ACHN (cell line): ENCODE results near the gene TBPL1.

Source experiments
- DNase-seq: peaks from one replicate; pipeline ENCODE4 v3.0.0-alpha.2; 2015
- in situ Hi-C: cut with HindIII; loops from 2 replicates; pipeline ENCODE4 v1.10.0; 2017; ENCODE audit warnings: low sequenced_read_pairs, low pct_ligation_motif_present, low pct_unique_long_range_greater_than_20kb

The TBPL1 gene

DNA sequence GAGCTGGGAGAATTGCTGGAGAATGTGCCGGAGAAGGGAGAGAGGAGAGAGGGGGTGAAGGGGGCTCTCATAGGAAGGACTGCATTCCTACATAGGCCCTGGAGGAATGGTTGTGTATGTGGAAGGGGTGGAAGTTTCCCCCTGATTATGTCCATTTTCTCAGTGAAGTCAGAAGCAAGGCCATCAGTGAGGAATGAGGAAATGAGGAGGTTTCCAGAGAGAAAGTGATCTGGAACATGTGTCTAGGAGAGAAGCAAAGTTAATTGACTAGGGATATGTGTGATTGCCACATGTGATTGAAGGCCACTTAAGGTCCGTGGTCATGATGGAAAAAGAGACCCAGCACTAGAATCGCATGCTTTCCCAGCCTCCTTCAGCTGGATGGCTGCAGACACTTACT lies 42.3 kb downstream of the TBPL1 start:
- in situ Hi-C loops, result no loop called here

DNA sequence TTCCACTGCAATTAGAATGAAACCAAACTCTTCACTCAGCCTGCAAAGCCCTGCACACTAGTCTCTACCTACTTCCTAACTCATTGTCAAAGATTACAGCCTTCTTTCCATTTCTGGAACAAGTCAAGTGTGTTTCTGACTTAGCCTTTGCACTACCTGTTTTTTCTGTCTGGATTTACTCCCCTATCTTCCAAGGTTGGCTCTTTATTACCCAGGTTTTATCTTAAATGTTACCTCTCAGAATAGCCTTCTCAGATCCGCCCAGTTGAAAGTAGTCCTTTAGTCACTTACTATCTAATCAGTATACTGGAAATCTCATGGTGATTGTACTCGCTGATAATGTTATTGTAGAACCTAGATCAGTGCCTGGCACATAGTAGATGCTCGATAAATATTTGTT lies 42.7 kb downstream of the TBPL1 start:
- in situ Hi-C loops, result no loop called here
- DNase-seq, result no peak

More for the DNA sequence above, 42.3 kb downstream of the TBPL1 start:
- DNase-seq, result no peak

DNA sequence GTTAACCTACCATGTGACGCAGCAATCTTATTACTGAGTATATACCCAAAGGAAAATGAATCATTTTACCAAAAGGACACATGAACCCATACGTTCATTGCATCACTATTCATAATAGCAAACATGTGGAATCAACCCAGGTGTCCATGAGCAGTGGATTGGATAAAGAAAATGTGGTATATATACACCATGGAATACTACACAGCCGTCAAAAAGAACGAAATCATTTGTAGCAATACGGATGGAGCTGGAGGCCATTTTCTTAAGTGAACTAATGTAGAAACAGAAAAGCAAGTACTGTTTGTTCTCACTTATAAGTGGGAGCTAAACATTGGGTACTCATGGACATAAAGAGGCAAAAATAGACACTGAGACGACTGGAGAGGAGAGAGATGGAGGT lies 44.2 kb downstream of the TBPL1 start:
- DNase-seq, result no peak
- in situ Hi-C loops, result no loop called here

DNA sequence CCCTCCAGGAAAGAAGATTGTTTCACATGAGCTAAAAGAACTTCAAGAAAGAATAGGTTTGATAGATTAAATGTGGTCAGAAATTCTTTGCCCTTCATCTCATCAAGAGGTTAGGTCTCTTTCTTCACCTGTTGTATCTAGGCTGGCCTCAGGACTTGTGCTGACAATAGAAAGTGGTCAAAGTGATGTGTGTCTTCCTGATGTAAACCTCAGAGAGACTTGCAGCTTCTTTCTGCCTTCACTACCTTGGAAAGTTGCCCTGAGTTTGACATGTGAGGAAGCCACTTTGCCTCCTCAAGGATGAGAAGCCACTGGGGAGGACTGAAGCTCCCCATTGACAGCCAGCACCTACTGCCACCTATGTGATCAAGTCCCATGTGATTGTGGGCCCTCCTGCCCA lies 46.3 kb downstream of the TBPL1 start:
- DNase-seq, result no peak
- in situ Hi-C loops, result no loop called here

DNA sequence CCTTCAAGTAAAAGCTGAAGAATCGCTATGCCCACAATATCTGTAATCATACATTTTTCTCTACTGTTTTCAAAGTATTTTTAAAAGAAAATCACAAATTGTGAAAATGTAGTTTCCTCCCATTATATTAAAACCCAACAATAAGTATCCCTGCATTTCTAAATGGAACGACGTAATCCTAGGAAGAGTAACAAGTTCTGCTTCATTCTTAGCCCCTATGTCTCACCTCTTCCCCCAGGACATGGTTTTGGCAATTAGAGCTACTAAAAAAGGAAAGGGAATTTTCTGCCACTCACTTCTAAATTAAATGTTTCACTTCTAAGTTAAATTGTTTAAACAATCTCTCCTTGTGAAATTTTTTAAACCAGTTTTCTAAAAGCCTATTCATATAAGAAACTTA lies 47.4 kb downstream of the TBPL1 start:
- in situ Hi-C loops, result no loop called here

DNA sequence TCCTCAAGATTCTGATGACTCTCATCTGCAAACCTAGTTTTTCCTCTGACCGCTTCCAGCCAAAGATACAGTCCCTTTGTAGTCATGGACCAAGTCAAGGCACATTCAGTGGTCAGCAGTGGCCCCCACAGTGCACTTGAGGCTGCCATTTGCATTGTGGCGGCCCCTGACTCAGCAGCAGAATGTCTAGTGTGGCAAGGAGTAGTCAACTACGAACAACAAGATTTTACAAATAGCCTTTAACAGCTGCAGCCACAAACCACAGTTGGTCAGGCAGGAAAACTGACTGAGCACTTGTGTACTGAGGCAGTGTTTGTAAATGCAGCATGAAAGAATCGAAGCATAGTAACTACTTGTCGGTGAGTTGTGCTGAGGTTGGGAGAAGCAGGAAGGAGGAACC lies 49.8 kb downstream of the TBPL1 start:
- no peak for DNase-seq
- in situ Hi-C loops, result no loop called here

More for the DNA sequence above, 47.4 kb downstream of the TBPL1 start:
- DNase-seq, result no peak

DNA sequence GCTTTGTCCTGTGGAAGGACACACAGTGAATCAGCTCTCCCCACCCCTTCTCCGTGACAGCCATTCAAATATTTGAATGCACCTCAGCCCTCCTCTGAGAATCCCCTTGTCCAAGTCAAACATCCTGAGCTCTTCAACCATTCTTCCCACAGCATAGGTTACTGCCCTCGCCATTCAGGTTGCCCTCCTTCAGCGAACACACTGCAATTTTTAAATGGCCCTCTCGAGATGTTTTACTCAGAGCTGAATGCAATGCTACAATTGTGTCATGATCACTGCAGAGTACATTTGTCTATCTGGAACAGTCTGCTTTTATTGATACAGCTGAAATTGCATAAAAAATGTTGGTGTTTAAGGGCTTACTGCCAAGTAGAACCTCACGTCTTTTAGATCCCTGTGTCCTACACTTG lies 50.5 kb downstream of the TBPL1 start:
- in situ Hi-C loops, result no loop called here
- DNase-seq, result no peak

DNA sequence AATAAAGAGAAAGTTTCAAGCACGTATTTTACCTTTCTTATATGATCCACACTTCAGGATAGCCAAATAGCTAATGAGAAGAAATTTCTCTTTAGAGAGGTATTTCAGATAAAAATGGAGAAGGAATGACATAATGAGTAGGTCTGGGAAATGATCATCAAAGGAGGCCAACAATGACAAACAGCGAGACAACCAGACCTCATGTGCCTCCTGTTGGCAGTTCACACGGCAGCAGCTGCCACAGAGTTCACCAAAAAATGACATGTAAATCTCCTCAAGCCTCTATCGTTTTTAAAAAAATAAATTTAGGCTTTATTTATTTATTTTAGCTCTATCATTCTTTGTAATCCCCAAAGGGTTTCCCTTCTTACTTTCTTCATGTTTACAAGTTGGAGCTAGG lies 51.7 kb downstream of the TBPL1 start:
- in situ Hi-C loops, result no loop called here
- no peak for DNase-seq

DNA sequence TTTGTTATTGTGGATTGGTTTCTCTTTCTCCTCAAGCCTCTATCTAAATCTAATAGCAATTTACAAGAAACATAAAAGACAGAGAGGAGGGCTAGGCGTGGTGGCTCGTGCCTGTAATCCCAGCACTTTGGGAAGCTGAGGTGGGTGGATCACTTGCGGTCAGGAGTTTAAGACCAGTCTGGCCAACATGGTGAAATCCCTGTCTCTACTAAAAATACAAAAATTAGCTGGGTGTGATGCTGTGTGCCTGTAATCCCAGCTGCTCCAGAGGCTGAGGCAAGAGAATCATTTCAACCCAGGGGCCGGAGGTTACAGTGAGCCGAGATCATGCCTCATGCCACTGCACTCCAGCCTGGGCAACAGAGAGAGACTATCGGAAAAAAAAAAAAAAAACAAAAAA lies 52.8 kb downstream of the TBPL1 start:
- no peak for DNase-seq
- in situ Hi-C loops, result no loop called here

DNA sequence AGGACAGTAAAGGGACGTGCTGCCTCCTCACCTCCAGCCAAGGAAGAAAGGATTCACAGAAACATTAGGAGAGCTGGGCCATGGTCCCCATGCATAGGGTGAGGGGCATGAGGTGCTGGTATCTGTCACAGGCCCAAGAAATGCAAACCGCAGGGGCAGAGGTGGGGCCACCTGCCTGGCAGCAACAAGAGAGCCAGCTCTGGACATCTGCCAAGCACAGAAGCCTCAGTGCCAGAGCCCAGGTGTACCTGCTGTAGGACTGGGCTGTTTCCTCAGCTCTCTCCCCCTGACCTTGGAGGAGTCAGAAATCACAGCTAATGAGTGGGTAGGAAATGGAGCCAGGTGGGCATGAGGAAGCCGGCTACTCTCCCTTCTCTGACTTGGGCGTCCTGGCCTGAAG lies 54.1 kb downstream of the TBPL1 start:
- no peak for DNase-seq
- in situ Hi-C loops, result no loop called here

DNA sequence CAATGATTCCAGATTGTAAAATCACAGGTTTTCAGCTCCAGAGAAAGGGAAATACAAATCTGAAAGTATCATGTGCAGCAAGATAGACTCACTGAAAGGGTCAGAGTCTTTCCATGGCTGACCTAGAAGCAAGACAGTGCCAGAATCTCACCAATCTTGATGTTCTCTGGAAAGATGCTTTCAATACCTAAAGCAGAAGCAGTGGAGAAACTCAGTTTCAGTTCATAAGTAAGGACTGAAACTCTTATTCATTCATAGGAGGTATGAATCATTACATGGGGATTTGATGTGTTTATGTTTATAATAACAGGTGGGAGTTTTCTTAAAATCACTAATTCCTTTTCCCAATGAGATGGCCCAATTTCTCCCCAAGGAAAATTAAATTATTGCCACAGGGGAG lies 56.9 kb downstream of the TBPL1 start:
- DNase-seq, result no peak
- in situ Hi-C loops, result no loop called here

DNA sequence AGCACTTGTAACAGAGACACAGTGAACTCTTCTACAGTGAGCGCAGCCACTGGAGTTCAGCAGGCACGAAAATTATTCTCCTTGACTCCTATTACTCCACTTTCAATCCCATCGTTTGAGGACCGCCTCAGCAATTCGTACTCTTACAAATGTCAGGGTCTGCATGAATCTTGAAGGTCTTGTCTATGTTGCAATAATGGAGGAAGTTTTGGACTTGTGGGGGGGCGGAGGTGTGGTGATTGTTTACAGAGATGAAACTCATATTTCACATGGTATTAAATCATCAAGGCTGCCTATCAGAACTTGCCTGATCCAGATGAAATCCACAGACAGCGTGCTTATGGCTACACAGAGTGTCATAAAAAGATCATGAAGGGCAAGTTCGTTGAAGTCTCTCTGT lies 57.4 kb downstream of the TBPL1 start:
- in situ Hi-C loops, result no loop called here
- DNase-seq, result no peak

DNA sequence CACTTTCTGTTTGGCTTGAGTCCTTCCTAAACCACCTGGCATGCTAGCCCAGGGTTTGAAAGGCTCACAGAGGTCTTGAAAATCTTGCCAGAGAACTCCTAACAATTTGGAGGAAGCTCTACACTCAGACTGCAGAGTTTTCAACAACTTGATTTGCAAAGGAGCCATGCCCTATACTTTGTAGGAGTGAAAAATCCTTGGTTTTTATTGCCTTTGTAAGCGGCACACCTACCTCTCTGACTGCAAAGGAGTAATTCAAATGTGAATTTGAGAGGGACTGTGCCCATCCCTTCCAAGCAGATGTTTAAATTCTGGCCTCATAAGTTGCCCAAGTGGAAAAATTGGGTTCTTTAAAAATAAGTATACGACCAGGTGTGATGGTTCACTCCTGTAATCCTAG lies 58.0 kb downstream of the TBPL1 start:
- in situ Hi-C loops, result no loop called here

DNA sequence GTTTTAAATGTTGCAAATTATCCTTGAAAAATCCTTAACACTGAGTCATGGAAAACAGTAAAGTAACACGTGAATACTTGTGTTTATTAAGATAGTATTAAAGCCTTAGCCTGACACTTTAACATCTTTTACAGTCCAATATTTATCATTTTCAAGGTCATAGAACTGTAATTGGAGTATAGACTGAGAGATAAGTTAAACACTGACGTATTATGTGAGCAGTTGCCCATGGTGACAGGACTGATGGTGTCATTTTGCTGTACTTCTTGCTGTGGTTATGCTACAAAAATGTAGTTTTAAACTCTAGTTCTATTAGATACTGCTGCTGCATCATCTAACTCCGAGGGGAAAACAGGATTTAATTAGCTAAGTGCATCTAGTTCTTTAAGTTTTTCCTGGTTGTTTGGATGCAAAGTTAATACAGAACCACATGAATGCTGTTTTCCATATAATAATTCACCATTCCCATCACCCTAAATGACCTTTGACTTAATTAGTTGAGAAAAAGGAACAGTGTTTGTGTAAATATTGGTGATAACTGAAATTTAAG lies 61.6 kb downstream of the TBPL1 start:
- no peak for DNase-seq
- in situ Hi-C loops, result no loop called here

More for the DNA sequence above, 58.0 kb downstream of the TBPL1 start:
- DNase-seq, result no peak

DNA sequence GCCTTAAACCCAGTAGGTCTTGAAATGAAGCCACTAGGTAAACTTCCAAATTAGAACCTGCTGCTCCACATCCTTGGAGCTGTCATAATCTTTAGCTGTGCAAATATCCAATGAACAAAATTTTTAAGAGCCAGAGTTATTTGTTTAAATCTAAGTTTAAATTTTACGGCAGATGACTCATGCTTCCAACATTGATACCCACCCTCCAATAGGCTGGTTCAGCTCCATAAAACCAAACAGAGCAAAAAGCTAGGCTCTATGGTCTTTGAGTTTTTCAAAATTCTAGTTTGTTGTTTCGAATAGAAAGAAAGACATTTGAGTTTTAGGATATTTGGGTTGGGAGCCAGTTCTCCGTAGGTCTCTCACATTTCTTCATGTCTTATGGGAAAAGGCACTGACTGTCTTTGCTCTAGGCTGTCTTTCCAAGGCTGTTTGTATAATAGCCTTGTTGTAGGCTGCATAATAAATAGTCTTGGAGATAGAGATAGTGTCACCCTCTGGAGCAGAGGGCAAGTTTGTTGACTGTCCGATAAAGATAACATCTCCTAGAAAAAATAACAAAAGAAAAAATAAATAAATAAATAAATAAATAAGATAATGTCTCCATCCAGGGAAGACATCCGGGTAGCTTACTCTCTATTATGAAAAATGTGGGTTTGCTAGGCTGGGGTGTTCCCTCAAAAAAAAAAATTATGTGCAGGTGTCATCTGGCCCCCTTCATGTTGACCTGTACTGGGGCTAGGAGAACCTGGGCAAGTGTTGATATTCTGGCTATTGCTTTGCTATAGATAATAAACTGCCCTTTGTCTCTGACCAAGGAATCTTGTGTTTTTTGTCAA lies 62.9 kb downstream of the TBPL1 start:
- in situ Hi-C loops, result no loop called here

DNA sequence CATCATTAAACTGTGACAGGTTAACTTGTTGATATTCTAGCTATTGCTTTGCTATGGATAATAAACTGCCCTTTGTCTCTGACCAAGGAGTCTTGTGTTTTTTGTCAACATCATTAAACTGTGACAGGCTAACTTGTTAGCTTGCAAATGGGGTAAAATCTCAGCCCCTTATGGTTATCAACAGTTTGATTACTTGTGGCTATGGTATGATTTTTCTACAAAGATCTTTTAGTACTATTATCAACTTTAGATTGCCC lies 63.5 kb downstream of the TBPL1 start:
- no peak for DNase-seq
- in situ Hi-C loops, result no loop called here

More for the DNA sequence above, 62.9 kb downstream of the TBPL1 start:
- DNase-seq, result no peak

DNA sequence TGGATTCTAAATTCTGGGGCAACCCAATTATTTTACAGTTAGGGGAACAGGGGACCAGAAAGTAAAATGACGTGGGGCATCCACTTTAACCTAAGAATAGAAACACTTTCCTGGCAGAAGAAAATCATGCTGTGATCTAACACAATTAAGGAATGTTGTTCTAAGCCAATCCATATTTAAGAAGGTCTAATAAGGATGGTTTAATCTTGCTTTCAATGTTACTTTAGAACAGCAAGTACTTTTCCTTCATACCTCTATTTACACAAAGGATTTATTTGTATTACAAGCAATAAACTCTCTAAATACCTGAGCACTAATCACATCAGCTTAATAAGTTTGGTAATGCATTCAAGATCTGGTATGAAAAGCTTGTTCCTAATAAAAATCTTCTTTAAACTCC lies 67.0 kb downstream of the TBPL1 start:
- DNase-seq, result no peak
- in situ Hi-C loops, result no loop called here

DNA sequence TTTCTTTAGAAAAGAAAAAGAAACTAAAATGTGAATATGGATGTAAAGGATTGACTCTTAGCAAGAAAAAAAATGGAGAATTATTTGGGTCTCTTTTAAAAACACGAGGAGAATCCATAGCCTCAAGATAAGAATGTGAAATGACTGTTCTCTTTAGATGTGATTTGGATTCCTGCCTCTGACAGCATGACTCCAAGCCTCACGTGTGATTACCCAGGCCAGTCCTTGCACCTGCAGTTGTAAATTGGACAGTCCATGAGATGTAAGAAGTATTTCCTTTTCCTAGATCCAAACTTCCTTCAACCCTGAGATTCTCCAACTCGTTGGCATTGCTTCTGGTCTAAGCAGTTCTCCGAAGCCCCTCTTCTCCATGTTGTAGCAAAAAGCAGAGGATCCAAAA lies 67.5 kb downstream of the TBPL1 start:
- no peak for DNase-seq
- in situ Hi-C loops, result no loop called here

DNA sequence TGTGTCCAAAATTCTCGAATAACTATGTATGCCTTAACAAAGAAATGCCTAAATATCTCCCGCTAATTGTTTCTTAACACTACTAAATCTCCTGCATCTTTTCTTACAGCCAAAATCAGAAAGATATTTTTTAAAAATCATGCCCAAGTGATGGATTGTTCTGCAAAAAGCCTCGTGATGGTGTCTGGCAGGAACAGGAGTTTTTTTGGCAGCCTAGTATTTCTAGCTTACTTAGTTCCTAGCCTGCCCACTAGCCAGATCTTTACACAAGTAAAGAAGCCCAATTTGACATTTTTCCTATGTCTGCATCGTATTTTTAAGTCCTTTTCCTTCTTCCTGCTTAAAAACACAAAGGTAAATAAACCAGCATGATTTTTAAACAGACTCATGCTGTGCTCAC lies 67.9 kb downstream of the TBPL1 start:
- in situ Hi-C loops, result no loop called here
- DNase-seq, result no peak

DNA sequence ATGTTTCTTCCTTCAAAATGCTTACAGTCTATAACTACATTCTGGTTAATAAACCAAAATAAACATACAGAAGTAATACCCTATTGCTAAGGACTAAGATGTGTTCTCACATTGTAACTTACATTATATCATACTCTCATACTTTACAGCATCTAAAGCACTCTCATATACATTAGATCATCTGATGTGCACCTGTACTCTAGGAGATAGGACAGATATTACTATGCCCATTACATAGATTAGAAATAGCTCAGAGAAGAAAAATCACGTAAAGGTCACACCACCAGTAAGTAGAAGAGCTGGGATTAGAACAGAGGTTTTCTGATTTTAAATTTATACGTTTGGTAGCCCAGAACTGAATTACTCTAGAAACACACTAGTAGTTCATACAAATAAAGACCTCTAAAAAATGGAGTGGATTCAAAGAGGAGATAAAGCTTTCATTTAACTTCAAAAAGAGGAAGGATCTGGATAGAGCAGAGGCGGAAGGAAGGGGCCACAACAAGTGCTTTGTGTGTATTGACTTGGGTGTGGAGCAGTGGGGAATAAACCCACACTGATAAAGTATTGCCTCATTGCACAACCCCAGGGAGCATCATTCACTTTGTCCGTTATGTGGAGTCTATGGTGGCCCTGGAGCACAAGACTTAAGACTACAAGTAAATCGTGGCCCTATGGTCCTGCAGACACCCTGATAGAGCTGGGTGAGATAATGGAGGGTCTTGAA lies 68.5 kb downstream of the TBPL1 start:
- no peak for DNase-seq
- in situ Hi-C loops, result no loop called here
